NCI-H187 (cell line): Measurements from ENCODE around the gene SNED1.

ENCODE experiments used
- DNase-seq, 2 experiments: peaks; one replicate each; lab custom pipeline; 2025; lab: John Stamatoyannopoulos, UW

The SNED1 gene

DNA sequence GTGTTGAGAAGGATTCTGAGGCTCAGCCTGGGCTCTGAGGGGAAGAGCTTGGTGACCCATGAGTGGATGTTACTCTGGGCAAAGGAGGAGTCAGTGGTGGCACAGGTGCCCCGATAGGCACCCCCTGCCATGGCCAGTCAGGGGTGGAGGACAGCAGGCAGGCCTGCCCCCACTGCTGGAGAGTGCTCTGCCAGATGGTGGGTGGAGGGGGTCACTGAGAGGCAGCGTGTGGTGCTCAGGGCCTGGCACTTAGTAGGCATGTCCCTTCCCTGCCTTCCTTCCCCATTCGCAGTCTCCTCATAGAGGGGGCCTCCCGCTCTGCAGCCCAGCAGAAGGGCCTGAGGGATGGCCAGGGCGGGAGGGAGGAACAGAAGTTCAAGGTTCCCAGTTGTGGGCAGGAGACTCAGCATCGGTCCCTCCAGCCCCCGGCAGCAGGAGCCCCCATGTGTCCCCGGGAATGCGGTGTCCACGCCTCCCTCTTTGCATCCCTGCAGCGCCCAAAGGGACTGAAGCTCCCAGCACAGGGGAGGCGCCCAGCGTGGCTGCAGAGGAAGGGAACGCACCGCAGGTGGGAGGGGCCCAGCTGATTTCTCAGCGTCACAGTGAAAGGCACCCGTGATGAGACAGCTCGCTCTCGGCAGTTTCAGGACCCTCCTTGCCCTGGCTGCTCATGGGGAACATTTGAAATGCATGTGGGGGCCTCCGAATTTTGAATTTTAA, 5.7 kb upstream of the SNED1 start:
- no peak for DNase-seq

DNA sequence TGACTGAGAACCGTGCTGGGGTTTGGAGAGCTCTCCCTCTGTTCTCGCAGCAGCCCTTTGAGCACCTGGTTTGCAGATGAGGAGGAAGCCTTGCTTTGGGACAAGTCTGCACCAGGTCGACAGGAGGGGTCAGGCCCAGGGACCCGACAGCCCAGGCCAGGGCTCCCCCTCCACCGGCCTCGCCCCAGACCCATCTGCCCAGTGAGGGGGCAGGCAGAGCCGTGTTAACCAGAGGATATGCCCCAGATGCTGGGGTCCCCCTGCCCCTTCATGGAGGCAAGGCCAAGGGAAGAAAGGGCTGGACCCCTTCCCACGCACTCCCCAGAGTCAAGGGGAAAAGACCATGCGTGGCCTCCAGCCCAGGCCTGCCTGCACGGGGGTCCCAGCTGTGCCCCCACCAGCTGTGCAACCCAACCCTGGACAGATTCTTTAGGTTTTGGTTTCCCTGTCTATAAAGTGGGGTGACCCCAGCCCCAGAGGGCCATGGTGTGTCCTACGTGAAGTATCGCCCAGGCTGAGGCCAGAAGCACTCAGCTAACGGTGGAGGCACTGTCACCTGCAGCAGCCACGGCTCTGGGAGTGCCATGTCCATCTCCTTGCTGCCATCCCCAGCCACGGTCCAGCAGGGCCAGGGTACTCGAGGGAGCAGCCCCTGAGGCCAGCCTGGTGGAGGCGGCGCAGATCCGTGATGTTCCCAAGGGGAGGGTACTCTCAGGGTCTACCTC, 4.8 kb upstream of the SNED1 start:
- DNase-seq, result no peak

DNA sequence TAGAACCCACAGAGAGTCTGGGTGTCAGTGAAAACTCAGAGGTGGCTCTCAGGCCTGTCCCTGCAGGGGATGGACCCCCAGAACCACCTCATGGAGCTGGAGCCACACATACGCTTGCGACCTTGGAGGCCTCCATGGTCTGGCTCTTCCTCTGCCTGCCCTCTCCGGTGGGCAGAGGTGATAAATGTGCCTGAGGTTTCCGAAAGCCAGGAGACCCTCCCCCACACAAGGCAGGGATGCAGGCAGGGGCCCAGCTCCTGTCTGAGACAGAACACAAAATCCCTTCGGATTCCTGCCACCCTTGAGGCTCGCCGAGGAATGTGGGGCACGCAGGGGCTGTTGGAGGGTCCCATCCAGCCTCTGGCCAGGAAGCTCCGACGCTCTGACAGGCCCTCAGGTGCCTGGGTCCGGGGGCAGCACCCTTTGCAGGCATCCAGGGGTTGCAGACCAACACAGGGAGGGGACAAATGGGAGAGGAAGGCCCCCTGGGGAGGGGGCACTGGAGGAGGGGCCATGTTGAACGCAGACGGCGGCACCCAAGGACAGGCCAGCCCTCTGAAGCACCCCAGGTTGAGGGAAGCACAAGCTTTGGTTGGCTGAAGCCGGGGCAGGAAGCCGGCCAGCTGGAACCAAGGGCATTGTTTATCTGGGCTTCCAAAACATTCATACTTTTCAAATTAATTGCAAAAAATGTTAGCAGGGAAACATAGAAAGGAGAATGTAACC, 4.1 kb upstream of the SNED1 start:
- no peak for DNase-seq

DNA sequence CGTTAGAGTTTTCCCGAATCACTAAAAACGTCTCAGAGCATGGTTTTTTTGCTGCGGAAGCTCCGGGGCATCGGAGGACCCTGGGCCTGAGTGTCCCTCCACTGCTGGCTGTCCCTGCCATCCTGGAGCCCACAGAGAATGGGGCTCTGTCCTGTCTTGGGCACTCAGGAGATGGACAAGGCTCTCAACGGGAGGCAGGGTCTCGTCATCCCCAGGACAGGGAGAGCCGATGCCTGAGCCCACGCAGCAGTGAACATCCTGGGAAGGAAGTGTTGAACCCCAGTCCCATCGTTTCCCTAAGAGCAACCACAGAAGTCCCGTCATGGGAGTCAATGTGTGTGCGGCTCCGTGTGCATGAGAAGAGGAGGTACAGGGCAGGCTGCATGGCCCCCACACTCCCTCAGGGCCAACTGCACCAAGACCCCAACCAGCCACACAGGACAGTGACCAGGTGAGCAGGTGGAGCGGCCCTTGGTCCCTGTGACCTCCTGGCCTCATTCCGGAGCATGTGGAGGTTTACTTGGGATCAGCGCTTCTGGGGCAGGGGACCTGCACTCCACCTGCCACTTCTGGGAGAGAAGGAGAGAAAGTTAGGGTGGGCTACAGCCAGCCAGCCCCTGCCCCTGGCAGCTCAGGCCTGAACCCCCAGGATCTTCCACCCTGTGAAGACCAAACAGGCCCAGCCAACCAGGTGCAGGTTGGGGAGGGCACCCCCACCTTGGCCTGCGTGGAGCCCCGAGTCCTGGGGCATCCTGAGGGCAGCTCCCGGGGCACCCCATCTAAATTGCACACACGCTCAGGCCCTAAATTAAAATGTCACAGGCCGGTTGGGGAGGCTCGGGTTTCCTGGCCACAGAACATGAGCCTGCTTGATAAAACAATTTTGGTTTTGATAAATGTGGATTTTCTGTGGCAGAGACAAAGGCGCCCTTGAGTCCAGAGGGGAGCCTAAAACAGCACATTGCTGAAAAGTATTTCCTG, 3.1 kb upstream of the SNED1 start:
- DNase-seq, result no peak

DNA sequence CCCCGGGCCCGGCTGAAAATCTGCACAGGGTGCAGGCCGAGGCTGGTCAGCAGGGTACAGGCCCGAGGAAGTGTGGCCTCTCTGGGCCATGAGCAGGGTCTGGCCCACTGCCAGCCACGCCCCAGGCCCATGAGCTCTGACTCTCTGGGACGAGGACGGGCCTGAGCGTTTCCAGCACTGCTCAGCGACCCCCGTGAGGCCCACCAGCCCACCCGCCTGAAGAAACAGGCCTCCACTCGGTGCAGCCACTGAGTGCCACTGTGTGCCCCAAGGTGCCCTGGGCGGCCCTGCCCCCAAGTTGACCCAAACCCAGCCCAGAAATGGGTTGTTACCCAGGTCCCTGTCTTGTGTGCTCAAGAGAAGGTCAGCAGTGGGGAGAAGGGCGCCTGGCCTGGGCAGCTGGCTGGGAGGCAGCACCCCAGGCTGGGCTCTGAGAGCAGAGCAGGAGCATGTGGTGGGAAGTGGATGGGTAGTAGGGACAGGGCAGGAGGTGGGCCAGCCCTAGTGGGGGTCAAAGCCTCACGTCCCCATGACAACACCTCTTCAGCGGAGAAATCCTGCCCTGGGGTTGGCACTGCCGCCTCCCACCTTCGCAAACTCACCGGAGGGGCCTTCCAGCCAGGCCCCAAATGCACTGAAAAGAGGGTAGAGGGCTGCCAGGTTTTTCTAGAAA, 2.1 kb upstream of the SNED1 start:
- DNase-seq, result no peak

DNA sequence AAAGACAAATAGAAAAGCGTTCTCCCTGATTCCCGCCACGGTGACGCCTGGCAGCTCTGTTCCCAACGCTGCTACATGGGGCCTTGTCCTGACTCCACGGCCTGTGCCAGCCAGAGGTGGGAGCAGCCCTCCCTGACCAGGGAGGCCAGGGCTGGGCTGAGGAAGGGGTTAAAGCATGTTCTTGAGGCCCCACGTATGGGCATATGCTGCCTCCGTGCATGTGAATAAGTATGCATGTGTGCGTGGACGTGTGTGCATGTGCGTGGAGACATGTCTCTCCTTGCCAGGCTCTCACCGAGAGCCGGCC, 1.6 kb upstream of the SNED1 start:
- no peak for DNase-seq

DNA sequence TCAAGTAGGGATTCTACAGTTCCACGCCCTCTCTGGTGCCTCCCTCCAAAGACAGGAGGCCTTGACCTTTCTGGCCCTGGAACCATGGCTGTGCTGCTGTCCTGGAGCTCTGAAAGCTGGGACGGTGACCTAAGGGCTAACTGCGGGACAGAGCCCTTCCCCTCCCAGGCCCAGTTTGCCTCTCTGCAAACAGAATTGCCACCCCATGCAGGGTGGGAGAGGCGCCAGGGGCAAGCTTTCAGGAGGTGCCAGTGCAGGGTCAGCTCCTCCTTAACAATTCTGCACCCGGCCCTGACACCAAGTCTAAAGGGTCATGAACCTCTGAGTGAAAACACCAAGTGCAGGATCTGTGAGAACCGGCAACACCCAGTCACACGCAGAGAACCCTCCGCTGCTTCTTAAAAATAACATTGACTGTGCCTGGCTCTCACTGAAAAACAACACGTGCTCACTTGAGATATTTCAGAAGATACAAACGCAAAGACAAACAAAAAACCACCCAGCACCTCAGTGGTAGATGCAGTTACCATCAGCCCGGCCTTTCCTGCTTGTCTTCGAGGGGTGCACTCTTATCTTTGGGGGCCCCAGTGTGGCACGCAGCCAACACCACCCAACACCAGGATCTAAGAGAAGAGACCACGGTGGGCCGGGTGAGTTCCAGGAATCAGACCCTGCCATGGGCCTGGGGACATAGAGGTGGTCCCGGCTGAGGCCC, 1.1 kb upstream of the SNED1 start:
- DNase-seq, result no peak

DNA sequence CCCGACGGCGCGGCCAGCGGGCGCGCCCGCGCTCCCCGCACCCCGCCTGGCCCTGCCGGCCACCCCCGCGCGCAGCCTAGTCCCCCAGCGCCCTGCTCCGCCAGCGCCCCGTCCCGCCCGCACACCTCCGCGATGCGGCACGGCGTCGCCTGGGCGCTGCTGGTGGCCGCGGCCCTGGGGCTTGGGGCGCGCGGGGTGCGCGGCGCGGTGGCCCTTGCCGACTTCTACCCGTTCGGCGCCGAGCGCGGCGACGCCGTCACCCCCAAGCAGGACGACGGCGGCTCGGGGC, 232 bp downstream of the SNED1 start:
- no peak for DNase-seq

DNA sequence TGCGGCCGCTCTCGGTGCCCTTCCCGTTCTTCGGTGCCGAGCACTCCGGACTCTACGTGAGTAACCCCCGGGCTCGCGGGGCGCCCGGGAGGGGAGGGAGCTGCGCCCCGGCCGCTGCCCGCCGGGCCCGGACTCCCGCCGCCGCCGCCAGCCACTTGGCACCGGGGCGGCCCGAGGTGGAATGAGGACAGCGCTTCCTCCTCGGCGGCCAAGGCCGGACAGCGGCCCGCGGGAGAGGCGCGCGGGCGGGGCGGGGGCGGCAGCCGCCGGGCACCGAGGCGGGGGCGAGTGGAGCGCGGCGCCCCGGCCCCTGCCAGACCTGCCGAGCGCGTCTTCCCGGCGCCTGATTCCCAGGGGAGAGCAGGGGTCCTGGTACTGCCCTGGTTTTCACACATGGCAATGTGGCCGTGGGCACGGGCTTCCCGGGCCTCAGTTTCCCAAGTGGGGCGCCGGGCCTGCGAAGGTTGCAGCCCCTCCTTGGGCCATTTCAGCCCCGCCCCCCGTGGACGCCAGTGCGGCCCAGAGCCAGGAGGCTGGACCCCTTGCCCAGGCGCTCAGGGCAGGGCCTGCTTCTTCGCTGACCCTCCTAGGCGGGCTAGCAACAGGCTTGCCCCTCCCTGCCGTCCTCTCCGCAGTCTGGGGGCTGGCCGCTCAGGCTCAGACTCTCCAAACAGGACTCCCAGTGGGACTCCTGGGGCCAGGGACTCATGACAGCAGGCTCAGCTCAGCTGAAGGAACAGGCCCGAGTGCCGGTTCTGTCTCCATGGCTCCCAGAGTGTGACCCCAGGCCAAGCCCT, 775 bp downstream of the SNED1 start:
- no peak for DNase-seq

DNA sequence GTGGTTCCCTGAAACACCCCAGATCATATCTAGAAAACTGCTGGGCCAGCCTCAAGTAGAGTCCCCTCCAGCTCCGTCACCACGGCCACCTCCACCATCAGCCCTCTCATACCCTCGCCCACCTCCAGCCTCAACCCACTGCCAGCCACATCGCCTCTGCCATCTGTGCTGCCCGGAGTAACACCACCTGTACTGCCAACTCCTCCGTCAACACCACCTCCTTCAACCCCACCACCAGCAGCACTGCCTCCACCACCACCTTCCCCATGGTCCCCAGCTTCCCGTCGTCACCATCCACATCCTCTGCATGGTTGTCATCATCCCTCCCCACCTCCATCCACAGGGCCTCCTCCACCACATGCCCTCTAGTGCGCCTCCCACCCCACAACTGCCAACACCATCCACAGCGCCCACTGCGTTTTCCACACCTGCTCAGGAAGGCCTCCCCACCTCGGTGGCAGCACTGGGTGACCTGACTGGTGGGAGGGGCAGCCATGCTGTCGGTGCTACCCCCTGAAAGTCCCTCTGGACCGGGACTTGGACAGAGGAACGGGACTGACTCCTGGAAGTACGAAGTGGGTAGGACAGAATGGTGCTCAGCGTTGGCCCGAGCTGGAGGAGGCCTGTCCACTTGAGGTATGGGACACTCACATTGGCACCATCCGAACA, 1.6 kb downstream of the SNED1 start:
- no peak for DNase-seq

DNA sequence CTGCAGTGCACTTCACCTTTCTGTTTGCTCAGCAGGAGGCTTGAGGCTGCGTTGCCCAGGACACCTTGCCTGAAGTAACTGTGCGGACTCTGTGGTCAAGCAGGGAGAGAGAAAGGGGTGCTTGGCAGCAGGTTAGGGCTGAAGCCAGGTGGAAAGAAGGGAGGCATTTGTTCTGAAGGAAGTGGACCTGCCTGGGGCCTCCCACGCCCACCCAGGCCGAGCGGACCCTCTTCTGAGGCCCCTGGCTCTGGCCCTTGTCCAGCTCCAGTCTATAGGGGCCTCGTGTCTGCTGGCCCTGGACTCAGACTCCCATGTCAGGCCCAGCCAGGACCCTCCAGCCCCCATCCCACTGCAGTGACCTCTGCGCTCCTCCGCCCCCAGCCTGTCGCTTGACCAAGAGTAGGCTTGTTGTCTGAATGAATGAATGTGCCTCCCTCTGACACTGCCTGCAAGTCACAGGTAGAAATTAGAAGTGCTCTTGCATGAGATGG, 2.5 kb downstream of the SNED1 start:
- no peak for DNase-seq

DNA sequence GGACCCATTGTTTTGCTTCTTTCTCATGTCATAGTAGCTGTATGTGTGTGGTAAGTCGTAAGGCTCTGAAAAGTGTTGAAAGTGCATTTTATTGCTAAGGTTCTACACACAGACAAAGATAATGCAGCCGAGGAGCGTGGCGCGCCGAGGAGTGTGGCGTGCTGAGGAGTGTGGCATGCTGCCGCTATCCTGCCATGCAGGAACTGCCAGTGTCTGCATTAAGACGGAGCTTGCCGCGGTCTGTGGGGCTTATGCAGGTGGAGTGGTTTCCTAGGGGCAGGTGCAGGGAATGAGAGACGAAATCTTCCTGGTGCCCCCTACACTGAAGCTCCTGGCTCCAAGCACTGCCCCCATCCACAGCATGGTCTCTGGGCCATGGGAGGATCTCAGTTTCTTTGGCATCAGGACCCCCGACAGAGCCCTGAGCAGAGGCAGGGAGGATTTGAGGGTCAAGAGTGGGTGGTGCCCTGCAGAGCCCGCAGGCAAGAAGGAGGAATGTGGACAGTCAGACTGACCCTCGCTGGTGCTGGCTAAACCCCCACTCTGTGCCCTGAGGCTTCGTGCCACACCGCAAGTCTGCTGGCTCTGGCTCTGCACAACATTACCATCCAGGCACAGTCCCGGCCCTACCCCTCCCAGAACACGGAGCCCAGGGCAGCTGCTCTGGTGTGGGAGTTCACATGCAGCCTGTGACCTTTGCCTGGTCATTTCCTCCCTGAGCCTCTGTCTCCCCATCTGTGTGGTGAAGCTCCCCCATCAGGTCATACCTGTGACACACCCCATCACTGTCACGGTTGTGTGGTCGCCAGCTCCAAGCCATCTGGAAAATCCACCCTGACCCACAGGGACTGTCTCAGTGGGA, 3.2 kb downstream of the SNED1 start:
- no peak for DNase-seq

DNA sequence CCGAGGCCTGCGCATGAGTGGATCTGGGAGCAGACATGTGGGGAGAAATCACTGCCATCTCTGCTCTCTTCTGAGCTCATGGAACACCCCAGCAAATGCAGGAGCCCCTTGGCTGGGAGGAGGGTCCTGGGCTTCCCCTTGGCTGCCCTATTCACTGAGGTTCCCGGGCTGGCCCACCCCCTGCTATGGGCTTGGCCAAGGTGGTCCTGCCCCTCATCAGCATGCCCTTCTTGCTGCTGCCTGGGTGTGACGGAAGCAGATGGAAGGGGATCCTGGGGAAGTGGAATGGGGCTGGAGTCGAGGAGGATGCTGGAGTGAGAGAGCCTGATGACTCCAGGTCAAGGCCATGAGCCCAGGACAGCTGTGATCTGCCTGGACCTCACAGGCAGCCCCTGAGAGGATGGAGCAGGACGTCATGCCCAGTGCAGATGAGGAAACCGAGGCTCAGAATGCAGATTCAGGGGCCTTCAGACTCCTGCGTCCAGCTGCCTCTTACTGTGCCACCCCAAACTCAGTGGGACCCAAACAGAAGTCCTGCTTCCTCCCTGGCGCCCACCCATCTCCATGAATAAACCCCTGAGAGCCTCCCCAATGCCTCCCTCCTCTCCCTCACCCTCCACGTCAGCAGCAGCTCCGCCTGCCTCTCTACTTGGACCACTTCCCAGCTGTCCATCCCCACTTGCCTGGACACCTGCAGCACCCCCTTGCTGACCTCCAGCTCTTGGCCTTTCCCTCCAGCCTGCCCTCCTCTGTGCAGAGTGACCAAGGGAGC, 4.0 kb downstream of the SNED1 start:
- no peak for DNase-seq

DNA sequence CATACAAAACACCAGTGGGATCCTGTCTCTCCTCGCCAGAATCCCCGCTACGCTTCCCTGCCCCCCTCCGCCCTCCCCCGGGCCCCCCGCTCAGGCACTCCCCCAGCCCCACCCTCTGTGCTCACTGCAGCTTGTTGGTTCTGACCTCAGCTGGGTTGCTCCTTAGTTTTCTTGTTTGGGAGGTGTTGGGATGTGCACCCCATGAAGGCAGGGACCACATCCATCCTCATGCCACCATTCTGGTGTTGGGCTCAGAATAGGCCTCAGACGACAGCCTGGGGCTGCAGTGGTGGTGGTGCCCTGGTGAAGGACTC, 4.6 kb downstream of the SNED1 start:
- no peak for DNase-seq

DNA sequence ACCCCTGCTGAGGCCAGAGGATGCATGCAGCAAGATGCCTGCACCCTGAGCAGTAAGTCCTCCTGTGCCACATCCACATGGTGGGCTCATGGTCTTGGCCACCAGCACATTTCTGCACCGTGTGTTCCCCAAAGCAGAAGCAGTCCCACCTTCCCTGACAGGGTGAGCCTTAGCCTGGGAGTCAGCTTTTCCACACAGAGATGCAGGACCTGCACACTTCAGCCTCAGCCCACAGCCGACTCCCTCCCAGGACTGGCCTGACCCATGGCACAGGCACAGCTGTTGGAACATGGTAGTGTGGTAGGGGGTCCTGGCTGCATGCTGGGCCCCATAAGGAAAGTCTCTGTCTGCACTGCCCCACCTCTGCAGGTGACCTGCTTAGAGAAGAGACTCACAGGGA, 5.0 kb downstream of the SNED1 start:
- DNase-seq, result no peak

DNA sequence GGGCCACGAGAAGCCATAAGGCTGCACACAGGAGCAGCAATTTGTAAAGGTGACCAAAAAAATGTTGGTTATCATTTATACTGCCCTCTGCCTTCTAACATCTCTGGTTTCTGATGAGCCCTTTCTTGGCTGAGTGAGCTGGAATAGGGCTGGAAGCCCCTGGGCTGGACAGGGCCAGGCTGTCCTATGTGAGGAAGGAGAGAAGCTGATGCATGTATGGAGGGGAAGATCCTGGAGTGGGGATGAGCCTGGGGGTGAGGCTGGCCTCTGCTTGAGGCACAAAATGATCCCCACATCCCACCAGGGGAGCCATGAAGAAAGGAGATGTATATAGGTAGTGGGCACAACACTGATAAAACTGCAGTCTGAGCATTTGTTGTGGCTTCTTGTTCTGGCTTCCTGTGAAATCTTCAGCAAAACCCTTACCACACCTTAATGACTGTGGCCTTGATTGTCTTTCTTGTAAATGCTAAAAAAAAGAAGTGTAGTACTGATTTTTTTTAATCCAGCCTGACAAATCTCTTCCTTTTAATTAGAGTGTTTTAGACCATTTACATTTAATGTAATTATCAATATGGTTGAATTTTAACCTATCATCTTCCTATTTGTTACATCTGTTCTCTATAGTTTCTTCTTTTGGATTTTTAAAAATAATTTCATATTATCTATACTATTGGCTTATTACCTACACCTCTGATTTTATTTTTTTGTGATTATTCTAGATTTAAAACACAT, 5.6 kb downstream of the SNED1 start:
- no peak for DNase-seq

DNA sequence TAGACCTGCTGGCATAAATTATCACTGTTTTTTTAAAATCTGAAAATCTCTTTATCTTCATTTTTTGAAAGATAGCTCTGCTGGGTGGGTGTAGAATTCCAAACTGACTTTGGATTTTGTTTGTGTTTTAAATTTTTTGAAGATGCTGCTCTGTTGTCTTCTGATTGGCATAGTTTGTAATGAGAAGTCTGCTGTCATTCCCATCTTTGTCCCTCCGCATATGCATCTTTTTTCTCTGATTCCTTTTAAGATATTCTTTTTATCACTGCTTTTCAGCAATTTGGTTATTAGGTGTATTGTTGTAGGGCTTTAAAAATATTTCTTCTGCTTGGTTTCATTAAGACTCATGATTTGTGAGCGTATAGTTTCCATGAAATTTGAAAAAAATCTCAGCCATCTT, 7.2 kb downstream of the SNED1 start:
- DNase-seq, result no peak
